Fibroblast of pulmonary artery (primary cell): ENCODE results near the gene LUZP2.

Source experiments
- DNase-seq: peaks from one replicate; pipeline ENCODE4 v3.0.0-alpha.2; 2010; ENCODE audit warnings: low read depth
- H3K4me3 ChIP-seq: replicated peaks from 2 replicates; pipeline ENCODE4 v1.5.1; 2011; ENCODE audit warnings: low read depth, mild to moderate bottlenecking, control low read depth, low read length, moderate library complexity
- CTCF ChIP-seq: IDR thresholded peaks from 2 replicates; pipeline ENCODE4 v1.5.1; 2011; ENCODE audit warnings: mild to moderate bottlenecking, control low read depth, low read length, inconsistent platforms; ENCODE audit errors: missing control alignments

Gene LUZP2

GRCh38 chr11:24861440-24861839 lies 364.6 kb downstream of the LUZP2 start:
- DNase-seq: no peak
- no peak for TF ChIP-seq CTCF
- no peak overlapping the region for H3K4me3 ChIP-seq

GRCh38 chr11:24866743-24867142 lies 369.9 kb downstream of the LUZP2 start:
- TF ChIP-seq CTCF: no peak
- no peak overlapping the region for H3K4me3 ChIP-seq
- no peak for DNase-seq

GRCh38 chr11:24870048-24870447 lies 373.2 kb downstream of the LUZP2 start:
- TF ChIP-seq CTCF: no peak
- no peak overlapping the region for H3K4me3 ChIP-seq
- no peak for DNase-seq

GRCh38 chr11:24872186-24872585 lies 375.3 kb downstream of the LUZP2 start:
- no peak for DNase-seq

GRCh38 chr11:24872651-24873311 lies 375.9 kb downstream of the LUZP2 start:
- DNase-seq: no peak
- H3K4me3 ChIP-seq: no peak overlapping the region
- TF ChIP-seq CTCF: no peak

More at GRCh38 chr11:24872186-24872585, 375.3 kb downstream of the LUZP2 start:
- no peak for TF ChIP-seq CTCF
- no peak overlapping the region for H3K4me3 ChIP-seq

GRCh38 chr11:24880962-24881361 lies 384.1 kb downstream of the LUZP2 start:
- DNase-seq: no peak
- H3K4me3 ChIP-seq: no peak overlapping the region
- no peak for TF ChIP-seq CTCF

- no peak for TF ChIP-seq CTCF
- no peak for DNase-seq
- H3K4me3 ChIP-seq: no peak overlapping the region
Measured at GRCh38 chr11:24885580-24886173, 388.8 kb downstream of the LUZP2 start.
